HG02840 (cell line): ENCODE data around the gene DUOX1.
A peak's percentile ranks its signal among the peaks of the same experiment; 100 is the strongest.

Source experiments
- ATAC-seq: cut with Tn5 transposase; IDR thresholded peaks from one replicate; pipeline ENCODE4 v1.9.1; 2021; ENCODE audit warnings: mild to moderate bottlenecking, moderate library complexity, moderate number of reproducible peaks; ENCODE audit not compliant: unreplicated experiment, low FRiP score

The DUOX1 gene

DNA sequence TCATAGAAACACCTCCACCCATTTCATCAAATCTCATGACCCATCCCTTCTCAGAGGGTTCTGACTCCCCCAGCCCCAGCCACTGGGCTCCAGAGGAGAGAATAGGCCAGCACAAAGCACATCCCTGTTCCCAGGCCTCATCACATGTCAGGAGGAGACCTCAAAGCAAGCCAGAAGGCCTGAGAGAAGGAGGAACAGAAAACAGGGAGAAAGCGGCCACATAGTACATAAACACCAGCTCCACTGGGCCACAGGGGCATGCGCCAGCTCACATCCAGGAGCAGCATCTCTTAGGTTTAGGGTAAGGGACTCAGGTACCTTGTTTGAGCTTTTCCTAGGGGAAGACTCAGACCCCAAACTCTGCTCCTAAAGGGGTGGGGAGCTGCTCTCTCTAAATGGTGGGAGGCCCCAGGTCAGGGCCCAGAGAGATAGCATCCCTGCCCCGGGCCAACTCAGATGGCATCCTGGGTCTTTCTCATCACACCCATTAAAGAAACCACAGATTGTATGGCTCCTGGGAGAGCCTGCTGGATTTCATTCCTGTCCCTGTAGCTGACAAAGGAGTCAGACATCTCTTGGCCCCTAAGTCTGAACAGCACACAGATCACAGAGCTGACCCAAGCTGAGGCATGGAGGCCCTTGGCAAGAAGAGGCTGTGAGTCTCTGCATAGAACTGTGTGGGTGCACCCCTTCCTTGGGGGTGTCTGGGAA lies 55.4 kb downstream of the DUOX1 start:
- ATAC-seq, result no peak

DNA sequence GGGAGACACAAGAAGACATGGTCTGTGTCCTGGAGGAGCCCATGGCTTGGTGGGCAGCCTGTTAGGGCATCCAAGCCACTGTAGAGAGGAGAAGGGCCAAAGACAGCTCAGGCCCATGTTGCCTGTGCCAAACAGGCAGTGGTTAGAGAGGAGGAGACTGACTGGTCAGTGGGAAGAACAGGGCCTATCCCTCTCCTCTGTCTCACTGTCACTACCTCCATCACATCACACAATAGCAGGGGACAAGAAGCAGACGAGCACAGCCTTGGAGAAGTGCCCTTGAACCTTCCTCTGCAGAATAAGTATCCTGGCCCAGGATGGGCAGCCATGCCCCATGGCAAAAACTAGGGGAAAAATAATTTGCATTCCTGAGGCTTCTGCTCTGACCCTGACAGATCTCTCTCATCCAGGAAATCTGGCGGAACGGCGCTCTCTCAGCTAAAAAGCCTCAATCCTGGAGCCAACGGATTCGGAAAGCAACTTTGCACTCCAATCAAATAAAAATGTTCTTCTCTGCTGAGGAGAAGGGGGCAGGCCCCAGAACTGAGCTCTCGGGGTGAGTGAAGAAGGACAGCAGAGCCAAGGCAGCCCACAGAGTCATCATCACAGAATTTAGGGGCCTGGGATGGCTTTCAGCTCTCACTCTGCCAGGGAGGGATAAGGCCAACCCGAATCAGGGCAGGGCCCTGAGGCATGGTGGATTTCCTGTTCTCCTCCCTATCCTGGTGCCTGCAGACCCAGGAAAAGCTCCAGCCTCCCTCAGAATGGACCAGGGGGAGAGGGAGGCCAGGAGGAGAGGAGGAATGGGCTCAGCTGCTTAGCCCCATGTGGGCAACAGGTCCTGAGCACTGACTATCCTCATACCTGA lies 56.3 kb downstream of the DUOX1 start:
- no peak for ATAC-seq

DNA sequence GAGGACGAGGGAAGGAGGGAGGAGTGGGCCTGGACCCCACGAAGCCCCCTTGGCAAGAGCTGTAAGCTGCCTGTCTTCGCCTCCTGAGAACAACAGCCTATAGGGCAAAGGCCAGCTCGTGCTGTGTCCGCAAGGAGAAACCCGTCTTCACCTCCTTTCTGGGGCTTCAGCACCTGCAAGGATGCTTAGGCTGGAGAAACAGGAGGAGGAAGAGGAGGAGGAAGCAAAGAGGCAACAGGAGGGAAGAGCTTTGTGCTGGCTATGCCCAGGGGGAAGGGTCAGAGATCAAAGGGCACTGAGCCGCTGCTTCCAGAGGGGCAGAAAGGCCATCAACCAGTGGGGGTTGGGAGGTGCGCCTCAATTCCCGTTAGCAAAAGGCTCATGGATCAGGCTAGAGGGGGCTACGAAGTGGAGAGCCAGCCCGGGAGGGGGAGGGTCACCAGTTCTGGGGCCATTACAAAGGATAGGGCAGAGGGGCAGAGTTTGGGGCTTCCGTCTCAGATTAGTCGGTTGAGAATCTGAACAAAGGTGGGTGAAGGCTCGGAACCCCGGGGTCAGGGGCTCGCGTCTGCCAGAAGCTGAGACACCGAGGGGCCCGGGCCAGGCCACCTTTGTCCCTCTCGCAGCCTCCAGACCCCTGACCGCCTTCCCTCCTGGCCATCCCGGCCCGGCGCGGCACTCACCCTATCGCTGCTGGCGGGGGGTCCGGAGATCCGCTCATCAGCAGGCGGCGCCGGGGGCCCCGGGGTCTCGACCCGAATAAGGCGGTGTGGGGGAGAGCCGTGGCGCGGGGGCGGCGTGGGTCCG lies 57.2 kb downstream of the DUOX1 start:
- ATAC-seq, result no peak

DNA sequence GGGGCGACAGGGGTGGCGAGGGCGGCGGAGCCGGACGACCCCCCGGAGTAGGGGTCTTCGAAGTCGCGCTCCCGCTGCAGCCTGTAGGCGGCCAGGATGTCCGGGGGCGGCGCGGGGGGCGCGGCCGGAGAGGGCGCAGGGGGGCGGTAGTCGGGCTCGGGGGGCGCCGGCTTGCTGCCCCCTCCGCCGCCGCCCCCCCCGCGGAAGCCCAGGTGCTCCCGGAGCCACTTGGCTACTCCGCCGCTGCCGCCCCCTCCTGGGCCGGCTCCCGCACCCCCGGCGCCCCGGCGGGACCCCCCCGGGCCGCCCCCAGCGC lies 57.7 kb downstream of the DUOX1 start:
- no peak for ATAC-seq

DNA sequence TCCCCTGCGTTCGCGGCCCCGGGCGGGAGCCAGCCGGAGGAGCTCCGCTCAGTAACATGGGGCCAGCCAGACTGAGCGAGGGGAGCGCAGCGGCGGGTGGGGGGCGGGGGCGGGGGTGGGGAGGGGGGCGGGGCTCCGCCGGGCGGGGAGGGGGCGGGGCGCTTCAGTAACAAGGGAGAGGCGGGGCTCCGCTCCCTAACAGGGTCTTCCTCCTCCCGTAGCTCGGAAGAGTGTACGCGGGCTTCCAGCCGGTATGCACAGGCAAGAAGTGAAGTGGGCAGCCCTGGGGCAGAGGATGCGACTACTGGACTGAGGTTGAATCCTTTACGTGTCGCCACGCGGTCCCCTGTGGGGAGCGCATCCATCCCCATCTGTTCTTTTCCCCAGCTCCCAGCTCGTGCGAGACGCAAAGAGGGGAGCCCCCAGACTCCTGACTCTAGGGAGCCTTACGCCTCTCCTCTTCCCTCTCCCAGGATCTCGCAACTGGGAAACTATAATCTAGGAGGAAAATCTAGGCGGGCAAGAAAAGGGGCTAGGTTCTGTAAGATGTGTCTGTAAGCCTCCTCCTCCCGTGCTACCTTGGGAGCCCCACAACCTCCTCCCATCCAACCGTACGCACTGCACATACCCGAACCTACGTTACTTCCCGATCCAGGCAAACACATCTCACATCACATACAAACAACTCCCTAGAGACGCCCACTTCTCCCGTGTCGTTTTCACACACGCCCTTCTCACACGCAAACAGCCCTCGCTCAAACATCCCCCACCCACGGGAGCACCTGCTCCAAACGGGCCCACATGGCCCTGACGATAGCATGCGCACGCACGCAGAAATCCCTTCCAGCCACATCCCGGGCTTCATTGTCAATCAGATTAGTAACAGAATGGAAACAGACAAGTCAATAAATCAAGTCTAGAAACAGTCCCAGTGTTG lies 58.4 kb downstream of the DUOX1 start, which contains the start of gene SHF:
Gene SHF, minus strand, starts transcription at position 73 of the 937 bp plus-strand sequence. Its CDS starts 15 bp downstream, at position 58.
- no peak for ATAC-seq

DNA sequence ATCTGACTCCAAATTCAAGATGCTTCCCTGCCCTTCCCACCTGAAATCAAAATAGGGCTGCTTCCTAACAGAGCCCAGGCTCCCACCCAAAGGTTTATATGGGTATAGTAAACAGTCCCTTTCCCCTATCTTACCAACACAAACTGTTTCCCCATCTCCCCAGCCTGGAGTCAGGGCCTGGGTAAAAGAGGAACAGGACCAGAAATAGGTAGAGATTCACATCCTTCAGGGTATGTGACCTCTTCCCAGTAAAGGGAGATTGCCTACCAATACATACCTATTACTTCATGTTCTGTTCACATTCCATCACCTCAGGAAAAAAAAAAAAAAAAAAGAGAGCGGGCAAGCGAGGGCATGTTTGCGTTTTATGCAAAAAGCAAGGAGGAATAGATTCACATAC lies 67.7 kb downstream of the DUOX1 start:
- ATAC-seq, result no peak

DNA sequence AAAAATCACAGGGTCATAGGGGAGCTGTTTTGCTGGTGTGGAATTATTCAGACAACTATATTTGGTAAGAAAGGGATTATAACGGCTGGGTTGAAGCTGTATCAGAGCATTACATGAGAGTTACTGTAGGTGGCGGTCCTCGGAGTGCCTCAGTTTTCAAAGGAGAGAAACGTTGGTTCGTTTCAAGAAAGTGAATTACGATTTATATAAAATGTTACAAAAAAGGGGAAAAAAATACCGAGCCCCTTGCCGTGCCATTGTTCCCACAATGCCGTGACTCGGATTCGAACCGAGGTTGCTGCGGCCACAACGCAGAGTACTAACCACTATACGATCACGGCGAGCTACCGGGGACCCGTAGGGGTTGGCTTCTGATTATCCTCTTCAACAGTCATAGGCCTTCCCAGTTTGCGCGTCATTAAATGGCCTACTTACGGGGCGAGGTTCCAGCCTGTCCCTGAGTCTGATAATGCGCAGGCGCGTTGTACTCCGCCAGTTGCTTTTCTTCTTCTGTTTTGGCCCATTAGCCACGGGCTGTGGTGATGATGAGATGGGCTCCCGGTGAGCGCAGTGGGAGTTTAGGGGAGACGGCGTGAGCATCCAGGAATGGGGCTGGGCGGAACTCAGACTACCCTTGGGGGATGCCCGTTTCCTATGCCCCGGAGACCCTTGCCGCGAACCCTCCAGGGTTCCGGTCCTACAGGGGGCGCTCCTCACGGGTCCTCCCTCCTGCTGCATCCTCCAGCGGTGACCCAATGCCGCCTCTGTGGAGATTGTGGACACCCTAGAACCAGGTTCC lies 68.7 kb downstream of the DUOX1 start:
- peak; percentile 57 for ATAC-seq

DNA sequence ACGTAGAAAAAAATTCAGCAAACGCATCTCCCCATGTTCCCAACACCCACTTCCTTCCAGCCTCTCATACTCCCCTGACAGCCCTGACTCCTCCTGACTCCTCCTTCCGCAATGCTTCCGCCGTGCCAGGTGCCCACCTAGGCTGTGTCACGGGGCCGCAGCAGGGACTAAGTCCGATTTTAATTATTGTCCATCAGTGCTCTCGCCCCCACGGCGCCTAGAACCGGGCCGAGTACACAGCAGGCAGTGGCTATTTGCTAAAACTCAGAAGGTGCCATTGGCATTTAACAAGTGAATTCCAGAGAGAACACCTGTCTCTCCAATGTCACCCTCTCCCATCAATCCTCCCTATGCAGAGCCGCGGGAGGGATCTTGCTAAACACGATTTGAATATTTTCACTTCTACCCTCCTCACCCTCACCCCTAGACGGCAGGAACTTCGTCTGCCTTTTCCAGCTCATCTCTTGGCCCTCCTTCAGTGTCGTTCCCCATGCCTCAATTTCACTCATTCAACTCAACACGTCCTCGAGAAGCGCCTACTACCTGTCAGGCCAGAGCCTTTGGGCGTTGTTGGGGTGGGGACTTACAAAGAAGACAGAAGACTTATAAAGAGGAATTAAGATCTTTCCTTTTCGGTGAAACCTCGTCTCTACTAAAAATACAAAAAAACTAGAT lies 69.5 kb downstream of the DUOX1 start:
- peak; percentile 10 for ATAC-seq

DNA sequence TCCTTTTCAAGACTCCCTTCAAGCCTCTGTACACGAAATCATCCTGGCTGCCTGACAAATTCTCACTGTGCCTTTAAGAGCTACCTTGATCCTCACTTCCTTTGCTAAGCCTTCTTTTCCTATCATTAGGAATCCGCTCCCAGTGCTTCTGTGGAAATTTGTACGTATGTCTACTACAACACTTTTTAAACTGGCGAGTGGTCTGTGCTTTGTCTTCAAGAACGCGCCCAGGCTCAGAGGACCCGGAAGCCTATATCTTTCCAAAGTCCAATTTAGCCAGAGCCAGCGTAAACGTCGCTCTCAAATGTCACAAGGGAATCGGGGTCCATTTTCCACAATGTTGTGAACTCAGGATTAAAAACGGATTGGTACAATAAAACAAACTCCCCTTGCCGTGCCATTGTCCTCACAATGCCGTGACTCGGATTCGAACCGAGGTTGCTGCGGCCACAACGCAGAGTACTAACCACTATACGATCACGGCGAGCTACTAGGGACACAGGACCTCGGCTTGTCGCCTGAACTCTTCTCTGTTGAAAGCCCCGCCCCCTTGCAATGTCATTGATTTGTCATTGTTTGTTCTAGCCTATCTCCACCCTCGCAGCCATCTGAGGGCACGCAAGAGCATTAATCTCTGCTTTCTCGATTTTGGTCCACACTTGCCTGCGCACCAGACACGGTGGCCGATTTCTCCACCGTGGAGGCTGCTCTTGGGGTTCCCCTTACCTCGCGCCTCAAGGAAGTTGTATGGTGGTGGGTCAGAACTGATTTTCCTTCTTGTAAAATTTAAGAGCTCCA lies 70.4 kb downstream of the DUOX1 start:
- peak; percentile 46 for ATAC-seq

DNA sequence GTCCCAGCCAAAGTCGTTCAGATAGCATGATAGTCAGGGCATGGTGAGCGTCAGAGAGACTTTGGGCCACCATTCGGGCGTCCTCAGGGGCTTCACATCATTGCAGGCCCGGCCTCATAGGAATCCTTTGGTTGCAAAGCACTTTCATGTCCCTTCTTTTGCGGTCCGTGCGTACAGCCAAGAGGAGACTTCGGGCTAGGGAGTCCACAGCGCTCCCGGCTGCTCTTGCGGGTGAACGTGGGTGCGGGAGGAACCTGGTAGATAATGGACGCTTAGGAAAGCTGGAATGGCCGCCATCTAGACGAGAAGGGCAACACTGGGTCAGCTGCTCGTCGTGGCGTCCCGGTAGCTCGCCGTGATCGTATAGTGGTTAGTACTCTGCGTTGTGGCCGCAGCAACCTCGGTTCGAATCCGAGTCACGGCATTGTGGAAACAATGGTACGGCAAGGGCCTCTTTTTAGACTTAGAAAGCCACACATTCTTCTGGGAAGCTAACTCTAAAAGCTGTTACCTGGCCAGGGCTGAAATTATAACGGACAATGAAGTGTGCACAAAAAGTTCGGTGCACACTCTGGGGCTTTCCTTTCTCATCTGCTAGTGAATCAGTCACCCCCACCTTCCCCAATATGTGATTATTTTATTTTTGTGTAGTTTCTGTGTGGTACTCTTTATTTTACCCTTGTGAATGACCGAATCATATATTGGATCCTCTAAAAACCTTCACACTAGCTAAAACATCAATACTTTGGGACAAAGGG lies 71.2 kb downstream of the DUOX1 start:
- ATAC-seq, result no peak

DNA sequence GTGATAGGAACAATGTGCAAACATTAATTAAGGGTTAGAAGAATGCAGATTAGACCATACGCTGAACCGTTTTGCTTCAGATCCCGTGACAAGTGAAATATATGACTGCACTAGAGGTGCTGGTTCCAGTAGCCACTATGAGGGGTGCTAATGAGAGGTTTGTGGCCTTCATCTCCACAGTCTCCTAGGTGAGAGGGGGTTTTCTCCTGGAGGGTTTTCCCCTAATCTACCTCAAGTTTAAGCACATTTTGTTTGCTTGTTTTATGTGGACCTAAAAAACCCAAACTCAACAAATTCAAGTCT lies 71.7 kb downstream of the DUOX1 start:
- ATAC-seq, result no peak

DNA sequence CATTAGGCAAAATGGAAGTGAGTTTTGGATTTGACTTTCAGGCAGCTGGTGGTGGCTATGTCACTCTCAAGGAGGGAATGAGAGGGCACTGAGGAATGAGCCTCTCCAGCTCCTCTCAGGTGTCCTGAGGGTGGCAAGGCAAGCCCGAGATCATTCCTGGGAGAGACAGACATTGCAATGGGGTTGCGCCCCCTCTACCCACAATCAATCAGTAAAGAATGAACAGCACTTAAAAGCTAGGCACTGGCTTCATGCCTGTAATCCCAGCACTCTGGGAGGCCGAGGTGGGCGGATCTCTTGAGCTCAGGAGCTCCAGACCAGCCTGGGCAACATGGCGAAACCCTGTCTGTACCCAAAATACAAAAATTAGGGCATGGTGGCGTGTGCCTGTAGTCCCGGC lies 72.1 kb downstream of the DUOX1 start:
- no peak for ATAC-seq

DNA sequence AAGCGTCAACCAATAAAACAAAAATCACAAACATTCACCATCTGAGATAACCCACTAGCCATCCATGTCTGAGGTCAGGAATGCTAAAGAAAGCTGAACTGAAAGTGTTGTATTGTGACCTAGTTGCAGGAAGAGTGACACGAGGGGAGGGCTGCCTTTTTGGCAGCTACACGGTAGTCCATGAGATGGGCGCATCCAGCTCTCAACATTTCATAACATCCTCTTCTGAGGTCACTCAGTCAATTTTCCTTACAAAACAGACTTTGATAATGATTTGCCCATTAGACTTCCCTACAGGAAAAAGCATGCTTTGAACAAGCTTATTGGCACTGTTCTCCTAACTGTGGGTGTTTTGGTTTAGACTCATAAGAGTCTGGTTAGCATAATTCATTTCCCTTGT lies 73.4 kb downstream of the DUOX1 start:
- ATAC-seq, result no peak

DNA sequence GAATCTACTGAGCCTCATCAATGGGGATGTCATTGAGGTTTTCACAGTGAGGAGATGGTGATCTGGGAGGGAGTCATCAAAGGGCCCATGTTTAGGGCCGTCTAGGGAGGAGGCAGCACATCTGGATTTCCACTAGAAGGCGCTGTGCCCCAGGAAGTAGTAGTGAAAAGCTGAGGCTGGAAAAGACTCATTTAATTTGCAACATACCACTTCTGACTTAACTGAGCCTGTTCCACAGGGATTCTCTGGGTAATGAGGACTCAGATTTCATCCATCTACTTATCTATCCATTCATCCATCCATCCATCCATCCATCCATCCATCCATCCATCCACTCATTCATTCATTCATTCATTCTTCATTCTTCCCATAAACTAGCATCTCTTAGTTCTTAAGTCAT lies 75.4 kb downstream of the DUOX1 start:
- ATAC-seq, result no peak

DNA sequence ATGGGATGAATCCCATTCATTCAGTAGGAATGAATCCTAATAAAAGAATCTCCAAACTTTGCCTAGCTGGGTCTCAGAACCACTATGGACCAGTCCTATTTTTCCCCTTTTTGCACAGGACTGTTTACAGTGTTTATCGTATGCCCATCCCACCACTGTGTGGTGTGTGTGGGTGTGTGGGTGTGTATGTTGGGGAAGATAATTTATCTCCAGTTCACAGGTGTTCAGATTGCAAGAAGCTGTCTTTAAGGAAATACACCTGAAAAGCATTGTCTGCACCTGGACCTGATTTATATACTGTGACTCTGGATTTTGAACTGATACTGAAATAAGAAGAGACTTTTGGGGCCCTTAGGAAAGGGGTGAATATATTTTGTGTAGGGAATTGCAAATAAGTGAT lies 82.7 kb downstream of the DUOX1 start:
- no peak for ATAC-seq
